Astrocyte (in vitro differentiated cells and primary cell): ENCODE data around the gene SCNN1A.

ENCODE experiments used
- EZH2 ChIP-seq: IDR thresholded peaks from 2 replicates; pipeline ENCODE4 v1.6.1; 2012; ENCODE audit warnings: mild to moderate bottlenecking, low read length, inconsistent platforms; ENCODE audit not compliant: insufficient read depth
- TF ChIP-seq, protein P1 (sequence below): IDR thresholded peaks from 2 replicates; pipeline ENCODE4 v1.5.1; 2011; ENCODE audit warnings: low read depth, mild to moderate bottlenecking, inconsistent platforms, low read length, moderate library complexity; ENCODE audit not compliant: insufficient read depth

GRCh38 chr12:6301721-6302120 lies 73.6 kb downstream of the SCNN1A start:
- TF ChIP-seq, protein P1, sequence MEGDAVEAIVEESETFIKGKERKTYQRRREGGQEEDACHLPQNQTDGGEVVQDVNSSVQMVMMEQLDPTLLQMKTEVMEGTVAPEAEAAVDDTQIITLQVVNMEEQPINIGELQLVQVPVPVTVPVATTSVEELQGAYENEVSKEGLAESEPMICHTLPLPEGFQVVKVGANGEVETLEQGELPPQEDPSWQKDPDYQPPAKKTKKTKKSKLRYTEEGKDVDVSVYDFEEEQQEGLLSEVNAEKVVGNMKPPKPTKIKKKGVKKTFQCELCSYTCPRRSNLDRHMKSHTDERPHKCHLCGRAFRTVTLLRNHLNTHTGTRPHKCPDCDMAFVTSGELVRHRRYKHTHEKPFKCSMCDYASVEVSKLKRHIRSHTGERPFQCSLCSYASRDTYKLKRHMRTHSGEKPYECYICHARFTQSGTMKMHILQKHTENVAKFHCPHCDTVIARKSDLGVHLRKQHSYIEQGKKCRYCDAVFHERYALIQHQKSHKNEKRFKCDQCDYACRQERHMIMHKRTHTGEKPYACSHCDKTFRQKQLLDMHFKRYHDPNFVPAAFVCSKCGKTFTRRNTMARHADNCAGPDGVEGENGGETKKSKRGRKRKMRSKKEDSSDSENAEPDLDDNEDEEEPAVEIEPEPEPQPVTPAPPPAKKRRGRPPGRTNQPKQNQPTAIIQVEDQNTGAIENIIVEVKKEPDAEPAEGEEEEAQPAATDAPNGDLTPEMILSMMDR, result no peak
- TF ChIP-seq EZH2, result no peak
